Osteoblast (primary cell): ENCODE results near the gene CRYL1. TPM values are rescaled to one million over a fixed set of nuclear protein-coding genes. Genes with fewer than 3 reads are reported as not detected.
A peak's percentile ranks its signal among the peaks of the same experiment; 100 is the strongest.

ENCODE experiments used
- DNase-seq: peaks from one replicate; pipeline ENCODE4 v3.0.0; 2011; ENCODE audit warnings: low spot score, mixed read lengths; ENCODE audit not compliant: insufficient read length; ENCODE audit errors: missing footprints
- H2AFZ ChIP-seq: 2 replicates; pipeline ENCODE4 v1.6.0; 2011; ENCODE audit warnings: mild to moderate bottlenecking, low read length
- H3K27ac ChIP-seq: 2 replicates; pipeline ENCODE4 v1.5.1; 2011; ENCODE audit warnings: mild to moderate bottlenecking, low read depth, low read length, moderate library complexity
- H3K27me3 ChIP-seq: 2 replicates; pipeline ENCODE4 v1.6.0; 2012; ENCODE audit warnings: mild to moderate bottlenecking, control low read depth, inconsistent platforms, low read length, moderate library complexity; ENCODE audit not compliant: insufficient read depth
- H3K36me3 ChIP-seq: 2 replicates; pipeline ENCODE4 v1.5.1; 2011; ENCODE audit warnings: mild to moderate bottlenecking, low read length, control low read depth, moderate library complexity; ENCODE audit not compliant: insufficient read depth
- H3K4me1 ChIP-seq: 2 replicates; pipeline ENCODE4 v1.5.1; 2011; ENCODE audit warnings: mild to moderate bottlenecking, low read length, control low read depth, moderate library complexity; ENCODE audit not compliant: insufficient read depth
- H3K4me2 ChIP-seq: 2 replicates; pipeline ENCODE4 v1.6.0; 2011; ENCODE audit warnings: mild to moderate bottlenecking, low read length; ENCODE audit not compliant: insufficient read depth
- H3K4me3 ChIP-seq: fragments of 200-600 bp; sonication (generic); 3 replicates; pipeline ENCODE4 v1.5.1; 2012; ENCODE audit warnings: mild to moderate bottlenecking, low read length, inconsistent platforms; ENCODE audit not compliant: insufficient read depth
- H3K79me2 ChIP-seq: 2 replicates; pipeline ENCODE4 v1.6.0; 2012; ENCODE audit warnings: mild to moderate bottlenecking, low read length, control low read depth, inconsistent platforms; ENCODE audit not compliant: insufficient read depth
- H3K9me3 ChIP-seq: 2 replicates; pipeline ENCODE4 v1.5.1; 2011; ENCODE audit warnings: low read depth, low read length, control low read depth
- H4K20me1 ChIP-seq: 2 replicates; pipeline ENCODE4 v1.6.0; 2012; ENCODE audit warnings: mild to moderate bottlenecking, low read length, control low read depth; ENCODE audit not compliant: insufficient read depth
- CTCF ChIP-seq: IDR thresholded peaks from 2 replicates; pipeline ENCODE4 v1.5.1; 2011; ENCODE audit warnings: mild to moderate bottlenecking, low read depth, low read length, moderate library complexity; ENCODE audit errors: extremely low read depth
- total RNA-seq: library from RNA; depleted of rRNA; stranded (reverse); fragments of >200 nt; gene quantifications from 2 replicates; pipeline ENCODE4 v1.2.3, GENCODE V29; 2012

CRYL1 gene
- total RNA-seq, 1 donor = 12.7 TPM

GRCh38 chr13:20390526-20391175 is 135.0 kb downstream of the CRYL1 start:
- no peak overlapping the region for H3K4me2 ChIP-seq
- DNase-seq = peak; percentile 84
- no peak overlapping the region for H2AFZ ChIP-seq
- H3K27ac ChIP-seq = no peak overlapping the region
- no peaks in the 10 kb centered on the region for H4K20me1 ChIP-seq
- no peaks in the 10 kb centered on the region for H3K79me2 ChIP-seq
- H3K4me1 ChIP-seq = no peaks in the 10 kb centered on the region
- no peaks in the 10 kb centered on the region for H3K9me3 ChIP-seq
- H3K4me3 ChIP-seq = no peak overlapping the region
- H3K27me3 ChIP-seq = peaks cover 6% of the 10 kb centered on the region
- no peak for TF ChIP-seq CTCF
- no peaks in the 10 kb centered on the region for H3K36me3 ChIP-seq

- no peak for TF ChIP-seq CTCF
- Histone ChIP-seq H3K79me2 (no peaks in the 10 kb centered on the region), H3K4me2 (no peak overlapping the region), H3K27me3 (peaks cover under 1% of the 10 kb centered on the region), H3K27ac (no peak overlapping the region), H2AFZ (no peak overlapping the region), H3K4me3 (no peak overlapping the region), H3K36me3 (no peaks in the 10 kb centered on the region), H3K9me3 (no peaks in the 10 kb centered on the region), H4K20me1 (no peaks in the 10 kb centered on the region), H3K4me1 (no peaks in the 10 kb centered on the region)
- peak; percentile 70 for DNase-seq
Measured at GRCh38 chr13:20389696-20390525, 135.7 kb downstream of the CRYL1 start.

GRCh38 chr13:20388184-20388583 is 137.5 kb downstream of the CRYL1 start:
- Histone ChIP-seq H3K36me3 (no peaks in the 10 kb centered on the region), H4K20me1 (no peaks in the 10 kb centered on the region), H3K4me3 (no peak overlapping the region), H3K9me3 (no peaks in the 10 kb centered on the region), H3K27ac (no peak overlapping the region), H3K79me2 (no peaks in the 10 kb centered on the region), H3K4me1 (no peaks in the 10 kb centered on the region), H3K4me2 (no peak overlapping the region), H3K27me3 (peaks cover 9% of the 10 kb centered on the region), H2AFZ (no peak overlapping the region)
- DNase-seq = peak; percentile 53
- TF ChIP-seq CTCF = no peak

GRCh38 chr13:20387441-20387971 is 138.2 kb downstream of the CRYL1 start:
- Histone ChIP-seq H4K20me1 (no peaks in the 10 kb centered on the region), H3K4me3 (no peak overlapping the region), H3K79me2 (no peaks in the 10 kb centered on the region), H3K4me1 (no peaks in the 10 kb centered on the region), H3K36me3 (no peaks in the 10 kb centered on the region), H2AFZ (no peak overlapping the region), H3K9me3 (no peaks in the 10 kb centered on the region), H3K27ac (no peak overlapping the region), H3K27me3 (peaks cover 12% of the 10 kb centered on the region), H3K4me2 (no peak overlapping the region)
- DNase-seq = peak; percentile 87
- no peak for TF ChIP-seq CTCF
